B cell (primary cell): ENCODE data around the gene THAP8. TPM values are rescaled to one million over a fixed set of nuclear protein-coding genes. Genes with fewer than 3 reads are reported as not detected.

ENCODE experiments used
- ATAC-seq: fragments of 200-7000 bp; cut with Tn5 transposase; one replicate; pipeline ENCODE4 v1.10.0; 2021; ENCODE audit warnings: low read depth, mild to moderate bottlenecking, moderate number of reproducible peaks, moderate library complexity
- CTCF ChIA-PET: fragments of 350-600 bp; sonication (Branson Sonifier 250); formaldehyde crosslinking; loops from one replicate; lab custom pipeline; 2021; ENCODE audit warnings: antibody characterized with exemption, inconsistent platforms; lab: Charles Lee
- POLR2A ChIA-PET: fragments of 350-600 bp; sonication (Branson Sonifier 250); formaldehyde crosslinking; loops from one replicate; lab custom pipeline; 2021; ENCODE audit warnings: antibody characterized with exemption; lab: Charles Lee
- DNase-seq: peaks from one replicate; pipeline ENCODE4 v3.0.0; 2013
- H2AFZ ChIP-seq: 2 replicates; pipeline ENCODE4 v1.6.1; 2012; ENCODE audit warnings: mild to moderate bottlenecking, low read depth, low read length; ENCODE audit not compliant: insufficient read depth, poor library complexity, severe bottlenecking
- H3K27ac ChIP-seq, 2 donors: 1 replicate in 1 of 2; 2 replicates in 1 of 2; pipeline ENCODE4 v1.5.1; 2012 to 2013; ENCODE audit warnings: low read length in 2 of 2, mild to moderate bottlenecking in 2 of 2, moderate library complexity in 1 of 2
- H3K27me3 ChIP-seq, 4 experiments: fragments of 200-600 bp in 1 of 4; sonication (generic) in 1 of 4; replicated peaks in 1 of 4; 1 replicate in 2 of 4; 2 replicates in 2 of 4; pipeline versions ENCODE4 v1.6.1 to v1.7.0; 2013 to 2016; ENCODE audit warnings: low read length in 3 of 4, mild to moderate bottlenecking in 2 of 4, mixed read lengths in 1 of 4, moderate library complexity in 1 of 4; ENCODE audit not compliant: insufficient read depth in 4 of 4, control insufficient read depth in 3 of 4; ENCODE audit errors: control extremely low read depth in 1 of 4
- H3K36me3 ChIP-seq, 2 experiments: replicated peaks in 1 of 2; 1 replicate in 1 of 2; 2 replicates in 1 of 2; pipeline versions ENCODE4 v1.6.1 to v1.7.1; 2013; ENCODE audit warnings: low read length in 1 of 2; ENCODE audit not compliant: insufficient read depth in 2 of 2, control insufficient read depth in 1 of 2; ENCODE audit errors: control extremely low read depth in 1 of 2, extremely low read depth in 1 of 2
- H3K4me1 ChIP-seq, 2 donors: fragments of 200-600 bp in 1 of 2; sonication (generic) in 1 of 2; 1 replicate in 1 of 2; 2 replicates in 1 of 2; pipeline versions ENCODE4 v1.5.1 to v1.6.1; 2013 to 2017; ENCODE audit warnings: low read length in 2 of 2; ENCODE audit not compliant: control insufficient read depth in 2 of 2, insufficient read depth in 2 of 2
- H3K4me2 ChIP-seq: replicated peaks from 2 replicates; pipeline ENCODE3; 2012; ENCODE audit warnings: mild to moderate bottlenecking, low read depth, low read length; ENCODE audit not compliant: poor library complexity, severe bottlenecking
- H3K4me3 ChIP-seq, 5 experiments: fragments of 200-600 bp in 1 of 5; sonication (generic) in 1 of 5; 1 replicate in 3 of 5; 2 replicates in 2 of 5; pipeline versions ENCODE4 v1.5.1 to v1.7.0; 2011 to 2016; ENCODE audit warnings: low read length in 4 of 5, mild to moderate bottlenecking in 4 of 5, low read depth in 2 of 5, control low read depth in 1 of 5, moderate library complexity in 1 of 5; ENCODE audit not compliant: insufficient read depth in 1 of 5; ENCODE audit errors: control extremely low read depth in 1 of 5, extremely low read depth in 1 of 5
- H3K79me2 ChIP-seq: fragments of 200-600 bp; sonication (generic); one replicate; pipeline ENCODE4 v1.6.0; 2016; ENCODE audit warnings: low read length; ENCODE audit not compliant: control insufficient read depth, insufficient read depth
- H3K9ac ChIP-seq: fragments of 200-600 bp; sonication (generic); 2 replicates; pipeline ENCODE4 v1.6.1; 2017; ENCODE audit warnings: mild to moderate bottlenecking, low read length, moderate library complexity
- H3K9me3 ChIP-seq, 3 donors: one replicate each; pipeline versions ENCODE4 v1.6.1 to v1.7.1; 2013; ENCODE audit warnings: low read length in 2 of 3; ENCODE audit not compliant: control insufficient read depth in 2 of 3, insufficient read depth in 1 of 3; ENCODE audit errors: control extremely low read depth in 1 of 3
- H4K20me1 ChIP-seq: 2 replicates; pipeline ENCODE4 v1.6.0; 2012; ENCODE audit warnings: mild to moderate bottlenecking, low read length; ENCODE audit not compliant: insufficient read depth, control insufficient read depth, poor library complexity, severe bottlenecking
- H3K27ac Mint-ChIP-seq: one replicate; pipeline ENCODE4 v1.8.0; 2021; ENCODE audit warnings: mixed read lengths
- H3K27me3 Mint-ChIP-seq: one replicate; pipeline ENCODE4 v1.8.0; 2021; ENCODE audit warnings: mixed read lengths
- H3K4me1 Mint-ChIP-seq: one replicate; pipeline ENCODE4 v1.8.0; 2021; ENCODE audit warnings: mixed read lengths
- H3K4me3 Mint-ChIP-seq: one replicate; pipeline ENCODE4 v1.8.0; 2021; ENCODE audit warnings: mixed read lengths
- H3K9me3 Mint-ChIP-seq: one replicate; pipeline ENCODE4 v1.8.0; 2022; ENCODE audit warnings: mixed read lengths; ENCODE audit not compliant: insufficient read depth
- CTCF ChIP-seq: fragments of 200-600 bp; IDR thresholded peaks from one replicate; pipeline ENCODE4 v1.8.0; 2022; ENCODE audit warnings: antibody characterized with exemption, mild to moderate bottlenecking
- EZH2 ChIP-seq: IDR thresholded peaks from 2 replicates; pipeline ENCODE4 v1.6.1; 2012; ENCODE audit warnings: borderline replicate concordance, low read depth, mild to moderate bottlenecking, moderate library complexity, low read length; ENCODE audit not compliant: insufficient read depth, poor library complexity, severe bottlenecking
- WGBS: methylation state at CpG from one replicate; pipeline ENCODE4 v1.1.5; 2013; ENCODE audit warnings: missing lambda C conversion rate; ENCODE audit not compliant: insufficient coverage; 5-methylcytosine and 5-hydroxymethylcytosine counted together
- intact Hi-C: fragments of 100-400 bp; cut with micrococcal nuclease; formaldehyde crosslinking; loops from one replicate; pipeline ENCODE4 v1.10.0; 2022
- polyA plus RNA-seq: library from polyadenylated mRNA; depleted of rRNA; stranded (reverse); fragments of >200 nt; gene quantifications from 2 replicates; pipeline ENCODE4 v1.2.3, GENCODE V29; 2012
- total RNA-seq, 2 donors: library from RNA; stranded (reverse); fragments of 120-200 nt in 1 of 2; gene quantifications; 1 replicate in 1 of 2; 2 replicates in 1 of 2; pipeline versions ENCODE4 v1.2.3 to v1.2.4, GENCODE V29; 2013 to 2022

THAP8 gene
- total and polyA plus RNA-seq, 2 donors (not counting 1 experiment from before 2014, with no cell fraction given), result 4.5 to 5.7 TPM

- Histone ChIP-seq H2AFZ (no peak overlapping the region), H3K27me3 (peaks cover 0 to 18% (median 3%) of the 10 kb centered on the region in 4 experiments)
- H3K4me1 Mint-ChIP-seq, result peaks cover 5% of the 10 kb centered on the region
These were observed 68.0 kb downstream of the THAP8 start for GRCh38 chr19:35986111-35986510.

More at GRCh38 chr19:35986111-35986510, 68.0 kb downstream of the THAP8 start:
- ChIA-PET CTCF (no interaction called here), POLR2A (no interaction called here)
- H3K4me3 ChIP-seq, result no peak overlapping the region
- H3K9me3 ChIP-seq, result peaks cover 0 to 13% (median 0%) of the 10 kb centered on the region in 3 donors
- no peak overlapping the region for H3K27ac ChIP-seq
- ATAC-seq (no peak), DNase-seq (no peak)
- peak overlapping the region; percentile 59 for H3K4me3 Mint-ChIP-seq
- H3K4me1 ChIP-seq, result peaks cover 6 to 12% of the 10 kb centered on the region in 2 donors
- no peak overlapping the region for H3K27ac Mint-ChIP-seq
- peak overlapping the region; percentile 87 for H3K4me2 ChIP-seq
- peaks cover 30% of the 10 kb centered on the region for H3K27me3 Mint-ChIP-seq
- no peaks in the 10 kb centered on the region for H3K36me3 ChIP-seq
- whole genome bisulfite sequencing, result over 99% methylated on average over 5 of the region's 5 CpGs
- H3K9ac ChIP-seq, result no peak overlapping the region
- intact Hi-C loops, result no loop called here
- TF ChIP-seq EZH2 (no peak), CTCF (no peak)
- no peaks in the 10 kb centered on the region for H3K79me2 ChIP-seq
- no peaks in the 10 kb centered on the region for H3K9me3 Mint-ChIP-seq
- no peaks in the 10 kb centered on the region for H4K20me1 ChIP-seq

Other genes starting within 250 kb of the THAP8 start
- not detected in 2 replicates for gene PRODH2, start 241.4 kb downstream of the THAP8 start, total RNA-seq
- gene PRODH2, start 241.4 kb downstream of the THAP8 start, polyA plus RNA-seq, result not detected in 2 replicates
- not detected in 2 replicates for gene NPHS1, start 201.8 kb downstream of the THAP8 start, total RNA-seq
- gene NPHS1, start 201.8 kb downstream of the THAP8 start, polyA plus RNA-seq, result not detected in 2 replicates
- gene KIRREL2, start 197.4 kb downstream of the THAP8 start, total RNA-seq, result not detected in 2 replicates
- gene KIRREL2, start 197.4 kb downstream of the THAP8 start, polyA plus RNA-seq, result not detected in 2 replicates
- not detected in 2 replicates for gene APLP1, start 185.7 kb downstream of the THAP8 start, total RNA-seq
- gene APLP1, start 185.7 kb downstream of the THAP8 start, polyA plus RNA-seq, result 0.06 TPM in 1 of 2 replicates, not detected in the other
- gene NFKBID, start 153.7 kb downstream of the THAP8 start, total RNA-seq, result 272 and 276 TPM in 2 replicates
- 111 and 618 TPM in 2 replicates for gene NFKBID, start 153.7 kb downstream of the THAP8 start, polyA plus RNA-seq
- 2.9 and 4.8 TPM in 2 replicates for gene HCST, start 151.8 kb downstream of the THAP8 start, total RNA-seq
- 29.8 and 40.6 TPM in 2 replicates for gene HCST, start 151.8 kb downstream of the THAP8 start, polyA plus RNA-seq
- 2.7 and 3.3 TPM in 2 replicates for gene TYROBP, start 146.0 kb downstream of the THAP8 start, total RNA-seq
- 14.8 and 25.6 TPM in 2 replicates for gene TYROBP, start 146.0 kb downstream of the THAP8 start, polyA plus RNA-seq
- gene LRFN3, start 117.9 kb downstream of the THAP8 start, total RNA-seq, result 1.6 and 2.1 TPM in 2 replicates
- gene LRFN3, start 117.9 kb downstream of the THAP8 start, polyA plus RNA-seq, result 0.62 and 0.79 TPM in 2 replicates
- 24.2 and 24.6 TPM in 2 replicates for gene SDHAF1, start 59.1 kb downstream of the THAP8 start, total RNA-seq
- gene SDHAF1, start 59.1 kb downstream of the THAP8 start, polyA plus RNA-seq, result 11.8 and 22.0 TPM in 2 replicates
- 2.4 and 3.4 TPM in 2 replicates for gene SYNE4, start 45.5 kb downstream of the THAP8 start, total RNA-seq
- gene SYNE4, start 45.5 kb downstream of the THAP8 start, polyA plus RNA-seq, result 2.3 and 2.5 TPM in 2 replicates
- gene ALKBH6, start 40.1 kb downstream of the THAP8 start, total RNA-seq, result 49.4 and 54.5 TPM in 2 replicates
- gene ALKBH6, start 40.1 kb downstream of the THAP8 start, polyA plus RNA-seq, result 56.5 and 65.5 TPM in 2 replicates
- 1.3 and 1.8 TPM in 2 replicates for gene CLIP3, start 21.4 kb downstream of the THAP8 start, total RNA-seq
- 0.42 and 0.55 TPM in 2 replicates for gene CLIP3, start 21.4 kb downstream of the THAP8 start, polyA plus RNA-seq
- gene WDR62, start 612 bp upstream of the THAP8 start, total RNA-seq, result 1.9 and 3.0 TPM in 2 replicates
- gene WDR62, start 612 bp upstream of the THAP8 start, polyA plus RNA-seq, result 1.8 and 1.9 TPM in 2 replicates
- gene OVOL3, start 56.9 kb upstream of the THAP8 start, total RNA-seq, result not detected in 2 replicates
- gene OVOL3, start 56.9 kb upstream of the THAP8 start, polyA plus RNA-seq, result not detected in 2 replicates
- 28.2 and 33.4 TPM in 2 replicates for gene POLR2I, start 60.6 kb upstream of the THAP8 start, total RNA-seq
- 30.2 and 39.1 TPM in 2 replicates for gene POLR2I, start 60.6 kb upstream of the THAP8 start, polyA plus RNA-seq
- 145 and 148 TPM in 2 replicates for gene TBCB, start 61.2 kb upstream of the THAP8 start, total RNA-seq
- 187 and 193 TPM in 2 replicates for gene TBCB, start 61.2 kb upstream of the THAP8 start, polyA plus RNA-seq
- 294 and 296 TPM in 2 replicates for gene CAPNS1, start 85.8 kb upstream of the THAP8 start, total RNA-seq
- gene CAPNS1, start 85.8 kb upstream of the THAP8 start, polyA plus RNA-seq, result 201 and 272 TPM in 2 replicates
- not detected in 2 replicates for gene COX7A1, start 98.2 kb upstream of the THAP8 start, total RNA-seq
- not detected in 2 replicates for gene COX7A1, start 98.2 kb upstream of the THAP8 start, polyA plus RNA-seq
- gene ZNF565, start 160.4 kb upstream of the THAP8 start, total RNA-seq, result 5.2 and 5.5 TPM in 2 replicates
- gene ZNF565, start 160.4 kb upstream of the THAP8 start, polyA plus RNA-seq, result 2.9 and 3.0 TPM in 2 replicates
- gene ZNF146, start 160.8 kb upstream of the THAP8 start, total RNA-seq, result 62.2 and 69.3 TPM in 2 replicates
- 21.9 and 26.4 TPM in 2 replicates for gene ZNF146, start 160.8 kb upstream of the THAP8 start, polyA plus RNA-seq